Activated gamma-delta T cell treated with anti-CD3 and anti-CD28 coated beads, Interleukin-2, amount 50 U/mL, for 16 hours (primary cell): Measurements from ENCODE around the gene BPIFA2.
"Not testable (repeated sequence)": the region's sequence is repeated elsewhere in the genome, so short reads cannot be mapped to it uniquely, and the experiment has no call there.

Source experiments
- DNase-seq: peaks from one replicate; pipeline ENCODE4 v3.0.0-alpha.2; 2020; ENCODE audit warnings: low read depth

BPIFA2 gene, protein sequence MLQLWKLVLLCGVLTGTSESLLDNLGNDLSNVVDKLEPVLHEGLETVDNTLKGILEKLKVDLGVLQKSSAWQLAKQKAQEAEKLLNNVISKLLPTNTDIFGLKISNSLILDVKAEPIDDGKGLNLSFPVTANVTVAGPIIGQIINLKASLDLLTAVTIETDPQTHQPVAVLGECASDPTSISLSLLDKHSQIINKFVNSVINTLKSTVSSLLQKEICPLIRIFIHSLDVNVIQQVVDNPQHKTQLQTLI

GRCh38 chr20:33167859-33168258 is at the start of gene BPIFA2:
Gene BPIFA2, plus strand, starts transcription at chr20:33168159. Its CDS starts 987 bp downstream, at chr20:33169146.
- no peak for DNase-seq

DNA sequence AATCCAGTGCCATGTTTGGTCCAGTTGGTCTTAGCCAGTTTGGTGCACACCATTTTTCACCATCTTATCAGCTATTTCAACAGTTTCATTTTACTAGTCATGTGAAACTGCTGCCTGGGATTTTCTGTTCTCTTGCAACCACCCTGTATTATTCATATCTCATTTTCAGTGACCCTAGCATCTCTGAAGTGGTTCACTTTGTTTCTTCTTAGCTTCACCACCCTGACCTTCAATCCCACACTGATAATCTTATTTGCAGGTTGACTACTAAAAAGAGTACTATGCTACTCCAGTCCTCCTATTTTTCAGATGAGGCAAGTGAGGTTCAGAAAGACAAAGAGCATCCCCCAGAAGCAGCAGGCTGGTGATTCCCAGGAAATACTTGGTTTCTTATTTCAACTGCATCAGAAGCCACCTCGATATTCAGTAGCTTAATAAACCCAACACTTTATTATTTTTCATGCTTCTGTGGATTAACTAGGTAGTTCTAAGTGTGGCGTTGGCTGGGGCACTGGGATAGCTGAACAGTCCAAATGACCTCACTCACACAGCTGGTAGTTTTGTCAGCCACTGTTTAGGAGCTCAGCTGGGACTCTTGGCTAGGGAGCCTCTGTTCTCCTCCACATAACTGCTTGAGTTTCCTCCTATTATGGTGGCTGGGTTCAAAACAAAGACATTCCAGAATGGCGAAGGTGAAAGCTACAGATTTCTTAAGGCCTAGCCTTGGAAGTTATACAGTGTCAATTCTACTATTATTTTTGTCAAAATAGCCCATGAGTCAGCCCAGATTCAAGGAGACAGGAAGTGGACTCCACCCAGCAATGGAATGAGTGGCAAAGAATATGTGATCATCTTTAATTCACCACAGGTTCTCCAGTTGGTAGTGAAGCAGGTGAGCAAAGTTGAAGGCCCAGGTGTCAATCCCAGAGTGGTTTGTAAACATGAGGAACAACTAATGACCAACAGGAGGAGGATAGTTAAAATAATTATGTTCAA is 47.9 kb upstream of the BPIFA2 start:
- no peak for DNase-seq

- no peak for DNase-seq
These were observed 47.0 kb upstream of the BPIFA2 start for GRCh38 chr20:33120934-33121333.

DNA sequence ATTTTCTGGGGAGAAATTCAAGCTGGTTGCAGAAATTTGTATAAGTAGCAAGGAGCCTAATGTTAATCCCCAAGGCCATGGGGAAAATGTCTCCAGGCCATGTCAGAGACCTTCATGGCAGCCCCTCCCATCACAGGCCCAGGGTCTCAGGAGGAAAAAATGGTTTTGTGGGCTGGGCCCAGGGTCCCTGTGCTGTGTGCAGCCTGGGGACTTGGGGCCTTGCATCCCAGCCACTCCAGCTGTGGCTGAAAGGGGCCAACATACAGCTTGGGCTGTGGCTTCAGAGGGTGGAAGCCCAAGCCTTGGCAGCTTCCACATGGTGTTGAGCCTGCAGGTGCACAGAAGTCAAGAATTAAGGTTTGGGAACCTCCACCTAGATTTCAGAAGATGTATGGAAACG is 45.7 kb upstream of the BPIFA2 start:
- not testable (repeated sequence) for DNase-seq

GRCh38 chr20:33124261-33124660 is 43.7 kb upstream of the BPIFA2 start:
- no peak for DNase-seq

GRCh38 chr20:33124994-33125393 is 43.0 kb upstream of the BPIFA2 start:
- DNase-seq: no peak

DNA sequence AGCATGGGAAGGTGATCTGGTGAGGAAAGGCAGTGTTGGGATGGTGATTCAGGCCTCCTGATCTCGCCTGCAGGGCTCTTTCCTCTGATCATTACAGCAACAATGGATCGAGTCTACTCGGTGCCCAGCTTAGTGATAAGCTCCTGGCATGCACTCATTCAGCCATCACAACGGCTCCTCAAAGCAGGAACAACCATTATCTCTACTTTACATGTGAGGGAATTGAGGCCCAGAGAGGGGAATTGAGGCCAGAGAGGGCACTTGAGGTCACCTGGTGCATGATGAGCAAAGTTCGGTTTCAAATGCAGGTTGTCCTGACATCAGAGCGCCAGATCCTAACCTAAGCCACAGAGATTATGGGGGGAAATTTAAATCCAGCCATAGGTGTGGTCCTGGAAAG is 42.0 kb upstream of the BPIFA2 start:
- no peak for DNase-seq

- DNase-seq: no peak
These were observed 40.4 kb upstream of the BPIFA2 start for GRCh38 chr20:33127422-33128097.

DNA sequence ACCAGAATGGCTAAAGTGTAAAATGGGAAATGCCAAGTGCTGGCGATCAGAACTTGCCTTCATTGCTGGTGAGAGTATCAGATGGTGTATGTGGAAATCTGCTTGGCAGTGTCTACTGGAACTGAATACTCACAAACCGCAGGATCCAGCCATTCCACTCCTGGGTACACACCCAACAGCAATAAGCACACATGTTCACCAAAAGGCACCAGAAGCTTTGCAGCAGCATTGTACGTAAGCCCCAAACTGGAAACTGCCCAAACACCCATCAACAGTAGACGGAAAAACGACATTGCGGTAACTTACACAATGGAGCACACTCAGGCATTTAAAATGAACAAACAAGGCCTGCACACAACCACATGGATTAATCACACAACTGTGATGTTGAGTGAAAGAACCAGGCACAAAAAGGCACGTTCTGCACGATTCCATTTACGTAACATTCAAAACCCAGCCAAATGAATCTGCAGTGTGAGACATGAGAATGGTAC is 37.3 kb upstream of the BPIFA2 start:
- no peak for DNase-seq

GRCh38 chr20:33131949-33132473 is 35.9 kb upstream of the BPIFA2 start:
- no peak for DNase-seq

DNA sequence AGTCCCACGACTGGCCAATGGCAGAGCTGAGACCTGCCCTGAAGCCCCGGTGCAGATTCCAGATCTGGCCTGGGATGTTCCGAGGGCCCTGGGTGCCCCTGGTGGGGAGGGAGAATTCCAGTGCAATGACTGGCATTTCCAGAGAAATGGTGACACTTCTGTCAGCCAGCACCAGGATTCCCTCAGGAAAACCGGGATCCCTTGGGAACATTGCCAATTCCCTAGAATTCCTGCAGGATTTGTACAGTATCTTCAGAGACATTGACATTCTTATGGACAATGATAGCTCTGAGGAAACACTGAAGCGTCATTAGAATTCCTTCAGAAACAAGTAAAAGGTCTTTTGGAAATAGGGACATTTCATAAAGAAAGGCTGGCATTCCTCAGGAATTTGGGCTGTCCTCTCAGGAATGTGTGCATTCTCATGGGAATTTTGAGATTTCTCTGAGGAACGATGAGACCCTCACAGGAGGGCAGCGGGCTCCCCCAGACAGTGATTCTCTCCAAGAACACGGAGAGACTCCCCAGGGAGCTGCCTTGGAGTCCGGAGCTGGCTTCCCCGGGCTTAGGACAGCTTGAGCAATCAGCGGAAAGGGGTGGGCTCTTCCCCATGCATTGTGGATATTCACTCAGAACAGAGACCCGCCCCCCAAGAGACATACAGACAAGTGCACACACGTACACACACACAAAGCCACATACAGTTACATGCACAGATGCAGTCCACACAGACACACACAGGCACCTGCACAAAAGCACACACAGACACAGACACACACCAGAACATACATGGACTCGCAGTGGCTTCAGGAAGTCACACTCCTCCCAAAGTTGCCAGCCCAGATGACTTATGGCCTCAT is 35.2 kb upstream of the BPIFA2 start:
- no peak for DNase-seq

DNA sequence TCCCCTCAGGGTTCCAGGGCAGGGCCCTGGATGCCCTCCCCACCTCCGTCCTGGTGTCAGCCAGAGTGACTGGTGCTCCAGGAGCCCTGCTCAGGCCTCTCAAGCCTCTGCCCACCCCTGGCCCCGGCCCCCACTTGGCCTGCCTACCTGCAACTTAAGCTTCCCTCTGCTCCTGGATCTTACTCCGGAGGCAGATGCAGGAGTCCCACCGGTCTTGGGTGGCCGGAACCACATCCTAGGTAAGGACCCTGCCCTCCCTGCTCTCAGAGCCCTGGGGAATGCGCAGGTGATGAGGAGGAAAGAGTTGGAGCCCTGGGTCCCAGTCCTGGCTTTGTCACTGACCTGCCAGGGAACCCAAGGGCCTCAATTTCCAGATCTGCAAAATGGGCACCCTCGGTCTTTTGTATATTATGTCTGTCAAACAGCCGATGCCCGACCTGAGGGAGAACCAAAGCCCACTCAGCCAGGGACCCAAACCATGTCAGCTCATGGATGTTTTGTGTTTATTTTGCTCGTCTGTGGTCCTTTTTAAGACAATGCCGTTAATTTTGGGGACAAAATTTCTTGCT is 34.5 kb upstream of the BPIFA2 start:
- no peak for DNase-seq

- DNase-seq: no peak
These were observed 30.8 kb upstream of the BPIFA2 start for GRCh38 chr20:33137195-33137594.

DNA sequence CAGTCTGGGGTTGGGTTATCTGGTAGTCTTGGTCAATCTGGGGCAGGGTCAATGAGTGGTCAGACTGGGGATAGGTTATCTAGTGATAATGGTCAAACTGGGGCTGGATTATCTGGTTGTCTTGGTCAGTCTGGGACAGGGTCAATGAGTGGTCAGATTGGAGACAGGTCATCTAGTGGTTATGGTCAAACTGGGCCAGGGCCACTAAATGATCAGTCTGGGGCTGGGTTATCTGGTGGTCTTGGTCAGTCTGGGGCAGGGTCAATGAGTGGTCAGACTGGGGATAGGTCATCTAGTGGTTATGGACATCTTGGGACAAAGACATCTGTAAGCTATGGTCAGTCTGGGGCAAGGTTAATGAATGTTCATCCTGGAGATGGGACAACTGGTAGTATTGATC is 28.5 kb upstream of the BPIFA2 start:
- DNase-seq: no peak

- no peak for DNase-seq
These were observed 22.4 kb upstream of the BPIFA2 start for GRCh38 chr20:33145521-33145920.

GRCh38 chr20:33147299-33147698 is 20.7 kb upstream of the BPIFA2 start:
- DNase-seq: no peak

GRCh38 chr20:33148040-33148439 is 19.9 kb upstream of the BPIFA2 start:
- DNase-seq: no peak

DNA sequence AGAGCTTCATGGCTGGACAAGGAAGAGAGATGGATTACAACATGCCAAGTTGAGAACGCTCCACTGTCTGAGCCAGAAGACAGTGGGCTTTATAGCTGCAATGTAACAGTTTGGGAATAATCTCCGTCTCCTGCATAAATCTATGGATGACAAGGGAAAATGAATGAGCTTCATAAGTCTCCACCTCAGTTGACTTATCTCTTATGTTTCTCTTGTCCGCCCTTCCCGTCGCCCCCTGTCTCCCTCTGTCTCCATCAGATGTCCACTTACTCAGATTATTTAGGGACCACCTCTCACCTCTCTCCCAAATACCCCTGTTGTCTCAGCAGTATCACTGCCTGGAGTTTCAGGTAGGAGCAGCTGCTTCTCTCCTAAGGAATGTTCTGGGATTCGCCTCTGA is 13.7 kb upstream of the BPIFA2 start:
- DNase-seq: no peak

DNA sequence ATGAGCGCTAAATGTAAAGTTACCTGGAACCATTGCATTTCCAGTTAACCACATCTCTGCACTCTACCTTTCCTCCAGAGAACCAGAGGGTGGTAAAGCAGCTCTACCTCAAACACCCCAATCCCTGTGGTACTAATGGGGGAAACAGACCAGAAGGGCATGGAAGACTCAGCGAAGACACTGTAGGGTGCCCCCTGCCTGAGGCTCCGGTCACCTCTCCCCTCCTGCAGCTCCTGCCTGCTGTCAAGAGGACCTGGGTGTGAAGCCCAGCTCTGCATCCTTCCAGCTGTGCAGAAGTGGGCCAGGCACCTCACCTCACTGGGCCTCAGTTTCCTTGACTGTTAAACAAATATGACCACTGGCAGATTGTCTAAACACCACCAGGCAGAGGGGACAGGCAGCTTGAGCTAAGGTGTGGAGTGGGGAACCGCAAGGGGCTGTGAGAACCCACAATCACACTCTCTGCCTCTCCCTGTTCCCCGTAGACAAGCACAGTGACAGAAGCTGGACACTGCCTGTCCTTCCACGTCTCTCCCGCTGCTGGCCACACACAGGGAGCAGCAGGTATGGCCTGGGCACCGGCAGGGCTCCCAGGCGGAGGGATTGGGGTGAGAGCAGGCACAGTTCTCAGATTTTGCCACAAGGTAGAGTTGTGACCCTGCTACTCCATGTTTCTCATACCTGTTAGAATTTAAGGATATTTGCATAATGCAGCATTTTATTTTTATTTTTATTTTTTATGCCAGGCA is 9.1 kb upstream of the BPIFA2 start:
- DNase-seq: no peak

GRCh38 chr20:33159713-33160112 is 8.2 kb upstream of the BPIFA2 start:
- DNase-seq: no peak
